ENCODE results near the gene MAGI1.

- TF ChIP-seq CTCF (IDR thresholded peaks at IDR 0.05 in 8 of 11, conservative IDR thresholded peaks at IDR 0.05 in 3 of 11) (no peak), POLR2AphosphoS5 (IDR thresholded peaks at IDR 0.05) (no peak), POLR2A (IDR thresholded peaks at IDR 0.05) (no peak)
Measured at GRCh38 chr3:65343026-65343425, 695.7 kb downstream of the MAGI1 start.
